Prostate gland (tissue), 2 donors: ENCODE results near the gene SH3PXD2A. TPM values are rescaled to one million over a fixed set of nuclear protein-coding genes. Genes with fewer than 3 reads are reported as not detected.

Source experiments
- DNase-seq: peaks from one replicate; pipeline ENCODE4 v3.0.0-alpha.2; 2019; ENCODE audit warnings: low spot score
- H3K27ac ChIP-seq, 2 donors: fragments of 200-600 bp; sonication (generic); 2 replicates each; pipeline ENCODE4 v1.5.1; 2017 to 2019
- H3K27me3 ChIP-seq: fragments of 200-600 bp; sonication (generic); replicated peaks from 2 replicates; pipeline ENCODE4 v1.5.1; 2019; ENCODE audit not compliant: insufficient read depth
- H3K36me3 ChIP-seq, 2 donors: fragments of 200-600 bp; sonication (generic); 1 replicate in 1 of 2; 2 replicates in 1 of 2; pipeline versions ENCODE4 v1.5.1 to v1.8.1; 2017 to 2019
- H3K4me1 ChIP-seq: fragments of 200-600 bp; sonication (generic); replicated peaks from 2 replicates; pipeline ENCODE4 v1.5.1; 2019
- H3K4me3 ChIP-seq, 2 donors: fragments of 200-600 bp; sonication (generic); 2 replicates each; pipeline ENCODE4 v1.5.1; 2017 to 2019
- H3K9me3 ChIP-seq: fragments of 200-600 bp; sonication (generic); 2 replicates; pipeline ENCODE4 v1.5.1; 2017
- CTCF ChIP-seq, 4 experiments: fragments of 200-600 bp in 2 of 4; fragments of 450-650 bp in 2 of 4; sonication (generic) in 2 of 4; IDR thresholded peaks; 1 replicate in 3 of 4; 2 replicates in 1 of 4; pipeline ENCODE4 v1.5.1; 2016 to 2019; ENCODE audit warnings: antibody characterized with exemption in 4 of 4, mild to moderate bottlenecking in 2 of 4, moderate library complexity in 2 of 4
- POLR2A ChIP-seq: fragments of 450-650 bp; IDR thresholded peaks from one replicate; pipeline ENCODE4 v1.6.1; 2016; ENCODE audit warnings: antibody characterized with exemption, mild to moderate bottlenecking
- POLR2AphosphoS5 ChIP-seq: sonication (generic); formaldehyde crosslinking; IDR thresholded peaks from one replicate; pipeline ENCODE4 v1.6.1; 2017; ENCODE audit warnings: antibody characterized with exemption
- WGBS: methylation state at CpG from one replicate; pipeline ENCODE4 v1.1.5; 2018; 5-methylcytosine and 5-hydroxymethylcytosine counted together
- intact Hi-C: fragments of 100-400 bp; cut with DNase I; formaldehyde crosslinking; loops from one replicate; pipeline ENCODE4 v1.14.2; 2022
- total RNA-seq, 2 donors: library from RNA; depleted of rRNA; stranded (reverse); fragments of >200 nt; gene quantifications; one replicate each; pipeline ENCODE4 v1.1.0, GENCODE V29; 2016

SH3PXD2A gene
- total RNA-seq, 2 donors from 2014 or later = 14.2 to 26.4 TPM

- no peaks in the 10 kb centered on the region for H3K27me3 ChIP-seq
- WGBS = 95% methylated on average over 2 of the region's 2 CpGs
- TF ChIP-seq CTCF (IDR thresholded peaks at IDR 0.05) (no peak), POLR2AphosphoS5 (no peak)
- no peaks in the 10 kb centered on the region for H3K9me3 ChIP-seq
- H3K4me1 ChIP-seq = no peaks in the 10 kb centered on the region
- no peaks in the 10 kb centered on the region for H3K36me3 ChIP-seq
- H3K27ac ChIP-seq = no peak overlapping the region
- DNase-seq = no peak
- no peak overlapping the region for H3K4me3 ChIP-seq
- intact Hi-C loops = no loop called here
Observed at GRCh38 chr10:103832806-103833205, 22.6 kb downstream of the SH3PXD2A start.

- DNase-seq = no peak
- WGBS = 67% methylated on average over 5 of the region's 5 CpGs
- intact Hi-C loops = no loop called here
- Histone ChIP-seq H3K4me3 (no peak overlapping the region), H3K36me3 (no peaks in the 10 kb centered on the region), H3K27me3 (no peaks in the 10 kb centered on the region), H3K9me3 (no peaks in the 10 kb centered on the region), H3K27ac (no peak overlapping the region), H3K4me1 (no peaks in the 10 kb centered on the region)
- no peak for TF ChIP-seq CTCF (IDR thresholded peaks at IDR 0.05)
- TF ChIP-seq POLR2A = no peak
- TF ChIP-seq POLR2AphosphoS5 = no peak
Observed at GRCh38 chr10:103829838-103830465, 25.4 kb downstream of the SH3PXD2A start.

GRCh38 chr10:103829278-103829677 lies 26.1 kb downstream of the SH3PXD2A start:
- no peaks in the 10 kb centered on the region for H3K36me3 ChIP-seq
- no peak overlapping the region for H3K27ac ChIP-seq
- WGBS = 77% methylated on average over 6 of the region's 6 CpGs
- H3K4me1 ChIP-seq = no peaks in the 10 kb centered on the region
- no peaks in the 10 kb centered on the region for H3K27me3 ChIP-seq
- intact Hi-C loops = no loop called here
- no peaks in the 10 kb centered on the region for H3K9me3 ChIP-seq
- DNase-seq = no peak
- no peak overlapping the region for H3K4me3 ChIP-seq
- TF ChIP-seq POLR2A = no peak
- no peak for TF ChIP-seq CTCF (IDR thresholded peaks at IDR 0.05)
- no peak for TF ChIP-seq POLR2AphosphoS5

- H3K27ac ChIP-seq = no peak overlapping the region
- H3K36me3 ChIP-seq = no peaks in the 10 kb centered on the region
- intact Hi-C loops = no loop called here
- WGBS = 68% methylated on average over 7 of the region's 7 CpGs
- no peak for TF ChIP-seq POLR2A
- no peak for TF ChIP-seq POLR2AphosphoS5
- no peak for TF ChIP-seq CTCF (IDR thresholded peaks at IDR 0.05)
- H3K9me3 ChIP-seq = no peaks in the 10 kb centered on the region
- H3K4me3 ChIP-seq = no peak overlapping the region
- H3K27me3 ChIP-seq = no peaks in the 10 kb centered on the region
- DNase-seq = no peak
- no peaks in the 10 kb centered on the region for H3K4me1 ChIP-seq
Observed at GRCh38 chr10:103828587-103829197, 26.7 kb downstream of the SH3PXD2A start.

GRCh38 chr10:103828107-103828506 lies 27.3 kb downstream of the SH3PXD2A start:
- Histone ChIP-seq H3K4me3 (no peak overlapping the region), H3K27ac (no peak overlapping the region), H3K36me3 (no peaks in the 10 kb centered on the region), H3K9me3 (no peaks in the 10 kb centered on the region), H3K4me1 (no peaks in the 10 kb centered on the region), H3K27me3 (no peaks in the 10 kb centered on the region)
- TF ChIP-seq POLR2A = peak; percentile 18
- TF ChIP-seq POLR2AphosphoS5 = no peak
- intact Hi-C loops = no loop called here
- DNase-seq = no peak
- 63% methylated on average over 4 of the region's 4 CpGs for WGBS
